HepG2 (cell line): Measurements from ENCODE around the gene AKR1C2. TPM values are rescaled to one million over a fixed set of nuclear protein-coding genes. Genes with fewer than 3 reads are reported as not detected.
A peak's percentile ranks its signal among the peaks of the same experiment; 100 is the strongest.

Experiments
- AGO2 ChIP-seq: fragments of 200-400 bp; formaldehyde crosslinking; optimal IDR thresholded peaks from 2 replicates; pipeline ENCODE3; 2017; ENCODE audit warnings: mild to moderate bottlenecking, low read depth, low read length, moderate library complexity
- ARHGAP35 ChIP-seq: sonication (generic); formaldehyde crosslinking; IDR thresholded peaks from 2 replicates; pipeline ENCODE4 v1.9.0; 2022; ENCODE audit warnings: mild to moderate bottlenecking, inconsistent platforms, moderate library complexity, missing genetic modification reagents, borderline replicate concordance
- ARNT ChIP-seq: fragments of 450-650 bp; IDR thresholded peaks from 2 replicates; pipeline ENCODE4 v1.6.1; 2017
- EEA1 ChIP-seq: sonication (generic); formaldehyde crosslinking; IDR thresholded peaks from 2 replicates; pipeline ENCODE4 v1.5.1; 2020; ENCODE audit warnings: mild to moderate bottlenecking, missing genetic modification reagents, borderline replicate concordance
- EED ChIP-seq: sonication (generic); formaldehyde crosslinking; IDR thresholded peaks from 2 replicates; pipeline ENCODE4 v1.5.0; 2020; ENCODE audit warnings: mild to moderate bottlenecking, missing genetic modification reagents
- EHMT2 ChIP-seq: fragments of 200-600 bp; sonication (generic); IDR thresholded peaks from 2 replicates; pipeline ENCODE4 v1.7.0; 2017; ENCODE audit warnings: antibody characterized with exemption, low read depth, low read length, borderline replicate concordance
- FIP1L1 ChIP-seq: fragments of 200-400 bp; formaldehyde crosslinking; IDR thresholded peaks from 2 replicates; pipeline ENCODE4 v1.6.1; 2018; ENCODE audit warnings: low read depth, mild to moderate bottlenecking, low read length, moderate library complexity, borderline replicate concordance; ENCODE audit not compliant: insufficient read depth
- FOXO4 ChIP-seq: sonication (generic); formaldehyde crosslinking; conservative IDR thresholded peaks from 2 replicates; pipeline ENCODE4 v1.8.1; 2023; ENCODE audit warnings: missing genetic modification reagents
- FOXP1 ChIP-seq, 2 experiments: fragments of 450-650 bp in 1 of 2; IDR thresholded peaks; 2 replicates each; pipeline ENCODE4 v1.6.1; 2017 to 2018; ENCODE audit warnings: antibody characterized with exemption in 1 of 2
- GLI4 ChIP-seq: sonication (generic); formaldehyde crosslinking; IDR thresholded peaks from 2 replicates; pipeline ENCODE4 v1.5.1; 2020; ENCODE audit warnings: missing genetic modification reagents, mild to moderate bottlenecking, moderate library complexity, borderline replicate concordance
- KAT8 ChIP-seq: IDR thresholded peaks from 2 replicates; pipeline ENCODE4 v1.6.1; 2016; ENCODE audit warnings: missing genetic modification reagents, missing compliant biosample characterization
- KLF9 ChIP-seq: IDR thresholded peaks from 2 replicates; pipeline ENCODE4 v1.6.1; 2016; ENCODE audit warnings: low read depth
- MATR3 ChIP-seq: sonication (generic); formaldehyde crosslinking; IDR thresholded peaks from 2 replicates; pipeline ENCODE4 v1.4.0; 2020; ENCODE audit warnings: missing genetic modification reagents
- MED1 ChIP-seq: sonication (generic); formaldehyde crosslinking; IDR thresholded peaks from 2 replicates; pipeline ENCODE4 v1.4.0; 2020; ENCODE audit warnings: missing genetic modification reagents
- NFE2 ChIP-seq: sonication (generic); formaldehyde crosslinking; IDR thresholded peaks from 2 replicates; pipeline ENCODE4 v1.4.0; 2020; ENCODE audit warnings: missing genetic modification reagents
- NFKB2 ChIP-seq: sonication (generic); formaldehyde crosslinking; IDR thresholded peaks from 2 replicates; pipeline ENCODE4 v1.4.0; 2020; ENCODE audit warnings: missing genetic modification reagents, borderline replicate concordance
- NR1H2 ChIP-seq: sonication (generic); formaldehyde crosslinking; IDR thresholded peaks from 2 replicates; pipeline ENCODE4 v1.8.1; 2022; ENCODE audit warnings: low read depth, missing genetic modification reagents, borderline replicate concordance
- NR2F2 ChIP-seq: IDR thresholded peaks from 2 replicates; pipeline ENCODE4 v1.6.1; 2012; ENCODE audit warnings: low read depth, inconsistent platforms, borderline replicate concordance
- ZMYM2 ChIP-seq: sonication (generic); formaldehyde crosslinking; IDR thresholded peaks from 2 replicates; pipeline ENCODE4 v1.8.0; 2022; ENCODE audit warnings: mild to moderate bottlenecking, missing genetic modification reagents
- ZNF354B ChIP-seq: sonication (generic); formaldehyde crosslinking; IDR thresholded peaks from 2 replicates; pipeline ENCODE4 v1.8.0; 2022; ENCODE audit warnings: mild to moderate bottlenecking, missing genetic modification reagents
- ZNF446 ChIP-seq: sonication (generic); formaldehyde crosslinking; IDR thresholded peaks from 2 replicates; pipeline ENCODE4 v1.5.0; 2020; ENCODE audit warnings: mild to moderate bottlenecking, missing genetic modification reagents
- ZNF460 ChIP-seq: sonication (generic); formaldehyde crosslinking; IDR thresholded peaks from 2 replicates; pipeline ENCODE4 v1.5.1; 2020; ENCODE audit warnings: missing genetic modification reagents, mild to moderate bottlenecking, borderline replicate concordance
- ZNF562 ChIP-seq: sonication (generic); formaldehyde crosslinking; IDR thresholded peaks from 2 replicates; pipeline ENCODE4 v1.8.0; 2022; ENCODE audit warnings: missing genetic modification reagents, borderline replicate concordance
- ZNF703 ChIP-seq: sonication (generic); formaldehyde crosslinking; IDR thresholded peaks from 2 replicates; pipeline ENCODE4 v1.5.1; 2020; ENCODE audit warnings: missing genetic modification reagents, mild to moderate bottlenecking, moderate library complexity, borderline replicate concordance
- polyA plus RNA-seq, 8 experiments: library from polyadenylated mRNA; depleted of rRNA in 3 of 8; stranded (reverse) in 7 of 8; unstranded in 1 of 8; fragments of >200 nt; fragmentation: Illumina TruSeq in 4 of 8; extraction: Trizol in 4 of 8; gene quantifications; 2 replicates each; pipeline versions ENCODE4 v1.2.1 to v1.2.3, GENCODE V29; 2011 to 2016; ENCODE audit warnings: low read depth in 4 of 8, missing spikeins in 1 of 8, mixed read lengths in 1 of 8; ENCODE audit not compliant: insufficient read depth in 1 of 8
- total RNA-seq, 5 experiments: library from RNA; depleted of rRNA; stranded (reverse); fragments of >200 nt; fragmentation: Illumina TruSeq; extraction: Trizol; gene quantifications; 2 replicates each; pipeline ENCODE4 v1.2.3, GENCODE V29; 2016; ENCODE audit warnings: low read depth in 1 of 5
- TF ChIP-seq, protein P1 (sequence below): sonication (generic); formaldehyde crosslinking; IDR thresholded peaks from 2 replicates; pipeline ENCODE4 v1.4.0; 2020; ENCODE audit warnings: low read depth, missing genetic modification reagents

The AKR1C2 gene
- total and polyA plus RNA-seq, 2 of the 13 experiments (the other 11 are each of a cell fraction or from before 2014, with no cell fraction given), result 140 to 900 TPM

DNA sequence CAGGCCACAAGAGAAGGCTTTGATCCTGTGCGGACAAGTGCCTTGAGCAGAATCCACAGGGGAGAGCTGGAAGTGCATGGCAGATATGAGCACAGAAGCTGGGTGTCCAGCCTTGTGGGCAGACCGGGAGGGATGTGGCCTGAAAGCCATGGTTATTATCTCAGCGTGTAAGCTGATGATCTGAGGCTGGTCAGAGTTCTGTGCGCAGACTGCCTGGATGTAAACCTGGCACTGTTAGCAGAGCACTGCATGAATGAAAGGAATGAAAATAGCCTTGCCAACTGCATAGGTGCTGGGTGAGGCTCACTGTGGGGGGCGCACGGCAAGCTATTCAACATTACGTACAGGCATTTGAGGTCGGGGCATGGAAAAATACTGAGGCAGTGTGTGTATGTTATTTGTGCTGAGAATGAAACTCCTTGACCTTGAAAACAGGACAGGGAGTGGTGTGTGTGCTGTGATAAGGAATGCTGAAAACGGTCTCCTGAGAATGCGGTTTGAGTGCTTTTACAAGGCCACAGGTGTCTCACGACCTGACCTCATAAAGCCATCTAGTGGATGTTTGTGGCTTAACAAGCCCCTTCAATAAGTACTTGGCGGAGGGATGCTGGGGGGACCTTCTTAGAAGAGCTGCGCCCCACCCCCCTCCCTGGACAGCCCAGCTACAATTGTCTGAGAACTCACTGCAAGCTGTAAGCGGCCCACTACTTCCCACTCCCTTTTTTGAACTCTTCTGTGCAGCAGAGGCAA is 21.8 kb downstream of the AKR1C2 start (continued):
- TF ChIP-seq MATR3 (CRISPR knock-in tag) (no peak), ZNF354B (CRISPR knock-in tag) (no peak), EHMT2 (no peak), NFE2 (CRISPR knock-in tag) (no peak), ARNT (no peak), ZNF562 (CRISPR knock-in tag) (no peak), EED (CRISPR knock-in tag) (no peak), GLI4 (CRISPR knock-in tag) (no peak), ZMYM2 (CRISPR knock-in tag) (no peak), KLF9 (CRISPR knock-in tag) (no peak), NR2F2 (peak; percentile 56; the same call in 1 of the 2 replicates), AGO2 (peak; percentile 92), EEA1 (no peak), ZNF703 (CRISPR knock-in tag) (no peak; the same call in 1 of the 2 replicates), FIP1L1 (peak; percentile 93), KAT8 (CRISPR knock-in tag) (peak; percentile 49; the same call in 1 of the 2 replicates), ARHGAP35 (CRISPR knock-in tag) (no peak), NFKB2 (CRISPR knock-in tag) (peak; percentile 85; the same call in 1 of the 2 replicates), NR1H2 (CRISPR knock-in tag) (no peak; the same call in 1 of the 2 replicates), ZNF446 (CRISPR knock-in tag) (no peak), ZNF460 (CRISPR knock-in tag) (no peak), FOXP1 (IDR thresholded peaks at IDR 0.05) (no peak), FOXP1 (CRISPR knock-in tag; IDR thresholded peaks at IDR 0.05) (no peak), FOXO4 (CRISPR knock-in tag) (no peak), MED1 (peak; percentile 36; the same call in 1 of the 2 replicates)
- TF ChIP-seq, protein P1, sequence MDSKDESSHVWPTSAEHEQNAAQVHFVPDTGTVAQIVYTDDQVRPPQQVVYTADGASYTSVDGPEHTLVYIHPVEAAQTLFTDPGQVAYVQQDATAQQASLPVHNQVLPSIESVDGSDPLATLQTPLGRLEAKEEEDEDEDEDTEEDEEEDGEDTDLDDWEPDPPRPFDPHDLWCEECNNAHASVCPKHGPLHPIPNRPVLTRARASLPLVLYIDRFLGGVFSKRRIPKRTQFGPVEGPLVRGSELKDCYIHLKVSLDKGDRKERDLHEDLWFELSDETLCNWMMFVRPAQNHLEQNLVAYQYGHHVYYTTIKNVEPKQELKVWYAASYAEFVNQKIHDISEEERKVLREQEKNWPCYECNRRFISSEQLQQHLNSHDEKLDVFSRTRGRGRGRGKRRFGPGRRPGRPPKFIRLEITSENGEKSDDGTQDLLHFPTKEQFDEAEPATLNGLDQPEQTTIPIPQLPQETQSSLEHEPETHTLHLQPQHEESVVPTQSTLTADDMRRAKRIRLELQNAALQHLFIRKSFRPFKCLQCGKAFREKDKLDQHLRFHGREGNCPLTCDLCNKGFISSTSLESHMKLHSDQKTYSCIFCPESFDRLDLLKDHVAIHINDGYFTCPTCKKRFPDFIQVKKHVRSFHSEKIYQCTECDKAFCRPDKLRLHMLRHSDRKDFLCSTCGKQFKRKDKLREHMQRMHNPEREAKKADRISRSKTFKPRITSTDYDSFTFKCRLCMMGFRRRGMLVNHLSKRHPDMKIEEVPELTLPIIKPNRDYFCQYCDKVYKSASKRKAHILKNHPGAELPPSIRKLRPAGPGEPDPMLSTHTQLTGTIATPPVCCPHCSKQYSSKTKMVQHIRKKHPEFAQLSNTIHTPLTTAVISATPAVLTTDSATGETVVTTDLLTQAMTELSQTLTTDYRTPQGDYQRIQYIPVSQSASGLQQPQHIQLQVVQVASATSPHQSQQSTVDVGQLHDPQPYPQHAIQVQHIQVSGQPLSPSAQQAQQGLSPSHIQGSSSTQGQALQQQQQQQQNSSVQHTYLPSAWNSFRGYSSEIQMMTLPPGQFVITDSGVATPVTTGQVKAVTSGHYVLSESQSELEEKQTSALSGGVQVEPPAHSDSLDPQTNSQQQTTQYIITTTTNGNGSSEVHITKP (CRISPR knock-in tag), result no peak
